Fibroblast of lung (primary cell): ENCODE data around the gene TDRD7.

Source experiments
- EZH2 ChIP-seq: IDR thresholded peaks from 2 replicates; pipeline ENCODE4 v1.5.1; 2012; ENCODE audit warnings: low read length, control low read depth, mild to moderate bottlenecking; ENCODE audit errors: missing control alignments
- TF ChIP-seq, protein P1 (sequence below), 2 donors: IDR thresholded peaks in 1 of 2; conservative IDR thresholded peaks in 1 of 2; 1 replicate in 1 of 2; 2 replicates in 1 of 2; pipeline ENCODE4 v1.5.1; 2011 to 2012; ENCODE audit warnings: low read length in 2 of 2, control low read depth in 1 of 2, inconsistent platforms in 1 of 2, low read depth in 1 of 2, mild to moderate bottlenecking in 1 of 2

DNA sequence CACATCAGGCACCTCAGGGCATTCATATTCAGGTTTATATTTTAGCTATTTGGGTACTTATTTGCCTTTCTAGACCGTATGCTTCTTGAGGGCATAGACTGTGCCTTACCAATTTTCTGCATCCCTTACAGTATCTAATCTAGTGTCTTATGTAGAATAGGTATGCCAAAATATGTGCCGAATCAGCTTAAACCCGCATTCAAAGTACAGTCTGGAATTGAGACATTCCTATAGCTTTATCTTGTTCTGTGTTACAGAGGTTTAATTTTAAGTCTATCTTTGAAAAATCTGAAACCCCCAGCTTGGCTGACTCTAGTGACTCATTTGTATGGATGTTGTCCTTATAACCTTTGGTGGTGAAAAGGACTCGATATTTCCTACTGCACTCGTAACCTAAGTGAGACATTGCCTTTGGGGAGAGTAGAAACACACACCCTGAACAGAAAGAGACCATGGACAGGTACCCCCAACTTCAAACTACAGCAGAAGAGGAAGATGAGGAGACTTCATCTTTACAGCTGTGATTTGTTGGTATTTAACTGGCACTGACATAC is 62.6 kb downstream of the TDRD7 start:
- TF ChIP-seq EZH2 = no peak
- TF ChIP-seq, protein P1, sequence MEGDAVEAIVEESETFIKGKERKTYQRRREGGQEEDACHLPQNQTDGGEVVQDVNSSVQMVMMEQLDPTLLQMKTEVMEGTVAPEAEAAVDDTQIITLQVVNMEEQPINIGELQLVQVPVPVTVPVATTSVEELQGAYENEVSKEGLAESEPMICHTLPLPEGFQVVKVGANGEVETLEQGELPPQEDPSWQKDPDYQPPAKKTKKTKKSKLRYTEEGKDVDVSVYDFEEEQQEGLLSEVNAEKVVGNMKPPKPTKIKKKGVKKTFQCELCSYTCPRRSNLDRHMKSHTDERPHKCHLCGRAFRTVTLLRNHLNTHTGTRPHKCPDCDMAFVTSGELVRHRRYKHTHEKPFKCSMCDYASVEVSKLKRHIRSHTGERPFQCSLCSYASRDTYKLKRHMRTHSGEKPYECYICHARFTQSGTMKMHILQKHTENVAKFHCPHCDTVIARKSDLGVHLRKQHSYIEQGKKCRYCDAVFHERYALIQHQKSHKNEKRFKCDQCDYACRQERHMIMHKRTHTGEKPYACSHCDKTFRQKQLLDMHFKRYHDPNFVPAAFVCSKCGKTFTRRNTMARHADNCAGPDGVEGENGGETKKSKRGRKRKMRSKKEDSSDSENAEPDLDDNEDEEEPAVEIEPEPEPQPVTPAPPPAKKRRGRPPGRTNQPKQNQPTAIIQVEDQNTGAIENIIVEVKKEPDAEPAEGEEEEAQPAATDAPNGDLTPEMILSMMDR (conservative IDR thresholded peaks at IDR 0.05 in 1 of 2, IDR thresholded peaks at IDR 0.05 in 1 of 2; ENCODE audit: low read depth in 1 of 2, low read length in 2 of 2) = no peak
